ENCODE data around the gene GNG3.

DNA sequence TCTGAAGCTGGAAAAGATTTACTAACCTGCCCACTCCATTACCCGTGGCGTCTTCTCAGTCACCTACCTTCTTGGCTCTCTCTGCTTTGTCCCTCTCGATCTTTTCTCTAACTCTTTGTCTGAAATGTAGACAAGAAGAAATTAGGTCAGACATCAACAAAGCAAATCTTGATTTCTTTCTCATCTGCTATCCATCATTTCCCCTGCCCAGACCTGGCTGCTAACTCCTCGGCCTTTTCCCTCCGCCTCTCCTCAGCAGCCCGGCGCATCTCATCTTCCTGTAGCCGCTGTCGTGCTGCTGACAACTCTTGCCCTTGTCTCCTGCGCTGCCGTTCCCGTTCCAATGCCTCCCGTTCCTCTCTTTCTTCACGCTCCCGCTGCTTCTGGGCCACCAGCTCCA, 29.8 kb upstream of the GNG3 start:
- no peak for TF ChIP-seq CEBPB (IDR thresholded peaks at IDR 0.05)
- no peak for TF ChIP-seq CHD4 (IDR thresholded peaks at IDR 0.05; ENCODE audit: borderline replicate concordance)
- TF ChIP-seq CTCF (IDR thresholded peaks at IDR 0.05): no peak
- no peak for TF ChIP-seq CBX8 (IDR thresholded peaks at IDR 0.05)
- TF ChIP-seq POLR2A (IDR thresholded peaks at IDR 0.05; ENCODE audit: low read length): no peak
- TF ChIP-seq RFX5 (IDR thresholded peaks at IDR 0.05): no peak
- TF ChIP-seq MAZ (IDR thresholded peaks at IDR 0.05; ENCODE audit: borderline replicate concordance, low read depth, low read length): no peak
- no peak for TF ChIP-seq KDM1A (IDR thresholded peaks at IDR 0.05; ENCODE audit: low read depth)

Data from A549 (cell line).